ENCODE results near the gene RIN3. TPM values are rescaled to one million over a fixed set of nuclear protein-coding genes. Genes with fewer than 3 reads are reported as not detected.

RIN3 gene
- total and polyA plus RNA-seq, 2 donors (not counting 3 experiments of a cell fraction or from before 2014, with no cell fraction given), result 5.1 to 20.8 TPM

- POLR2A ChIA-PET, result no interaction called here
- BruUV-seq (replicated peaks), result no TSS peak
Measured at GRCh38 chr14:92595267-92595666, 81.7 kb downstream of the RIN3 start.

DNA sequence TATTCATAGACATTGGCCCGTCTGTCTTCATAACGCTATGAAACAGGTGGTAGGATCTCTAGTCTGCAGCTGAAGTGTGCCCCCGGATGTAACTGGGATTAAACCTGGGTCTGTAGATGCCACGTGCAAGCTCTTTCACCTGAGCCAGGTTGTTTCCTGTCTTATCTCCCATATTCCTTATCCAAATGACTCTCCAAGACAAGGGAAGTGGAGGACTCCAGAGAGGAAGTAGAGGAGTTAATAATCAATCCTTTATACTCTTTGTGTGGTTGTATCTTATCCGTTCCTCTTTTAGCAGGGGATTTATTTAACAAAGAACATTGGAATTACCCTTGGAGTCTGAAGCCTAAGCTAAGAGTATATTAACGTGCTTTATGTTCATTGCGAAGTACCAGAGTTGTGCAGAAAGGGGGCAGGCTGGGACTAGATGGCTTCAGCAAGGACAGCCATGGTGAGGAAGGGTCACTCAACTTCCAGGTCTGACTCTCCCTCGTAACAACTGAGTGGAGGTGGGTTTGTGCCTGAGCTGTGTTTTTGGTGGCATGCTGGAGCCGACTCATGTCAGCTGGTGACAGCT is 82.8 kb downstream of the RIN3 start:
- Histone ChIP-seq H3K4me2 (ENCODE audit: insufficient read depth, low read length) (no peak overlapping the region), H3K9ac (replicated peaks; ENCODE audit: extremely low read depth, insufficient read depth, low read length) (no peak overlapping the region), H3K4me3 (replicated peaks in 1 of 3; ENCODE audit: insufficient read depth in 1 of 3, low read depth in 1 of 3, low read length in 3 of 3) (no peak overlapping the region), H3K9me1 (replicated peaks; ENCODE audit: control insufficient read depth, extremely low read depth, insufficient read depth, low read length) (no peaks in the 10 kb centered on the region), H3K36me3 (ENCODE audit: control insufficient read depth in 2 of 2, extremely low read depth in 1 of 2, insufficient read depth in 2 of 2, low read length in 2 of 2) (no peaks in the 10 kb centered on the region), H3K27ac (ENCODE audit: insufficient read depth, low read depth, low read length) (no peak overlapping the region), H3K27me3 (ENCODE audit: control insufficient read depth in 2 of 2, insufficient read depth in 2 of 2, low read length in 2 of 2) (no peaks in the 10 kb centered on the region), H4K20me1 (replicated peaks; ENCODE audit: control insufficient read depth, extremely low read depth, insufficient read depth, low read length) (no peaks in the 10 kb centered on the region), H2AFZ (ENCODE audit: low read depth, low read length) (no peak overlapping the region), H3K79me2 (ENCODE audit: control insufficient read depth, insufficient read depth, low read length) (no peaks in the 10 kb centered on the region), H3K4me1 (ENCODE audit: control insufficient read depth, extremely low read depth, insufficient read depth, low read length) (no peaks in the 10 kb centered on the region), H3K9me3 (replicated peaks; ENCODE audit: control insufficient read depth, insufficient read depth, low read length) (no peaks in the 10 kb centered on the region)
- intact Hi-C loops (cut with micrococcal nuclease), result no loop called here
- no TSS peak for BruUV-seq (replicated peaks)
- ChIA-PET POLR2A (no interaction called here), CTCF (interaction anchor here (0.9 to 2.7 kb wide), 2 partner anchors 34 to 90 kb away, joined by 3 to 7 read pairs; no protein-coding TSS in a partner anchor)
- FAIRE-seq, result no peak
- dilution Hi-C loops (cut with MboI; ENCODE audit: extremely low pct_ligation_motif_present, low sequenced_read_pairs), result no loop called here
- TF ChIP-seq, protein P1, sequence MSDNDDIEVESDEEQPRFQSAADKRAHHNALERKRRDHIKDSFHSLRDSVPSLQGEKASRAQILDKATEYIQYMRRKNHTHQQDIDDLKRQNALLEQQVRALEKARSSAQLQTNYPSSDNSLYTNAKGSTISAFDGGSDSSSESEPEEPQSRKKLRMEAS (IDR thresholded peaks at IDR 0.05; ENCODE audit: insufficient read depth, insufficient read length), result no peak
- DNase-seq (ENCODE audit: low read depth, low spot score), result no peak

More at GRCh38 chr14:92595267-92595666, 81.7 kb downstream of the RIN3 start:
- CTCF ChIA-PET, result interaction anchor here (1.3 to 1.7 kb wide), 3 partner anchors 19 to 41 kb away, joined by 3 to 4 read pairs (median 4); no protein-coding TSS in a partner anchor
- no peak overlapping the region for H2AFZ ChIP-seq (ENCODE audit: low read depth, low read length)
- FAIRE-seq (no peak), DNase-seq (ENCODE audit: low read depth, low spot score) (no peak)
- H3K27ac ChIP-seq (ENCODE audit: insufficient read depth, low read depth, low read length), result no peak overlapping the region
- H3K36me3 ChIP-seq (ENCODE audit: control insufficient read depth in 2 of 2, extremely low read depth in 1 of 2, insufficient read depth in 2 of 2, low read length in 2 of 2), result no peaks in the 10 kb centered on the region
- no peaks in the 10 kb centered on the region for H3K9me3 ChIP-seq (replicated peaks; ENCODE audit: control insufficient read depth, insufficient read depth, low read length)
- no peaks in the 10 kb centered on the region for H3K79me2 ChIP-seq (ENCODE audit: control insufficient read depth, insufficient read depth, low read length)
- no peaks in the 10 kb centered on the region for H4K20me1 ChIP-seq (replicated peaks; ENCODE audit: control insufficient read depth, extremely low read depth, insufficient read depth, low read length)
- no peak overlapping the region for H3K9ac ChIP-seq (replicated peaks; ENCODE audit: extremely low read depth, insufficient read depth, low read length)
- intact Hi-C loops (cut with micrococcal nuclease) (no loop called here), dilution Hi-C loops (cut with MboI; ENCODE audit: extremely low pct_ligation_motif_present, low sequenced_read_pairs) (no loop called here)
- H3K27me3 ChIP-seq (ENCODE audit: control insufficient read depth in 2 of 2, insufficient read depth in 2 of 2, low read length in 2 of 2), result no peaks in the 10 kb centered on the region
- H3K9me1 ChIP-seq (replicated peaks; ENCODE audit: control insufficient read depth, extremely low read depth, insufficient read depth, low read length), result no peaks in the 10 kb centered on the region
- no peaks in the 10 kb centered on the region for H3K4me1 ChIP-seq (ENCODE audit: control insufficient read depth, extremely low read depth, insufficient read depth, low read length)
- H3K4me2 ChIP-seq (ENCODE audit: insufficient read depth, low read length), result no peak overlapping the region
- TF ChIP-seq GATA2 (IDR thresholded peaks at IDR 0.05; ENCODE audit: insufficient read depth, insufficient read length, low read depth, low read length) (no peak), MYC (IDR thresholded peaks at IDR 0.05; ENCODE audit: low read depth, low read length) (no peak), EZH2 (IDR thresholded peaks at IDR 0.05; ENCODE audit: borderline replicate concordance, low read depth, low read length, severe bottlenecking) (no peak), POLR2A (IDR thresholded peaks at IDR 0.05; ENCODE audit: low read depth, low read length) (no peak)
- no peak overlapping the region for H3K4me3 ChIP-seq (replicated peaks in 1 of 3; ENCODE audit: insufficient read depth in 1 of 3, low read depth in 1 of 3, low read length in 3 of 3)
